SK-N-MC (cell line): Measurements from ENCODE around the gene KRTAP5-6.

Experiments
- EZH2 ChIP-seq: fragments of 200-600 bp; sonication (generic); IDR thresholded peaks from one replicate; pipeline ENCODE4 v1.6.1; 2017; ENCODE audit warnings: antibody characterized with exemption
- POLR2AphosphoS5 ChIP-seq: IDR thresholded peaks from 2 replicates; pipeline ENCODE4 v1.6.1; 2012; ENCODE audit warnings: mild to moderate bottlenecking, low read depth, low read length, borderline replicate concordance

- TF ChIP-seq POLR2AphosphoS5 (no peak), EZH2 (no peak)
Measured at GRCh38 chr11:1676229-1676740, 20.7 kb upstream of the KRTAP5-6 start.
